Sigmoid colon (tissue), 7 donors: Measurements from ENCODE around the gene FUOM. TPM values are rescaled to one million over a fixed set of nuclear protein-coding genes. Genes with fewer than 3 reads are reported as not detected.

Source experiments
- DNase-seq: peaks from one replicate; pipeline ENCODE4 v3.0.0-alpha.2; 2019
- H3K27ac ChIP-seq, 4 donors: fragments of 200-600 bp; sonication (generic); one replicate each; pipeline ENCODE4 v1.5.1; 2016 to 2019; ENCODE audit warnings: mild to moderate bottlenecking in 1 of 4
- H3K27me3 ChIP-seq, 3 donors: fragments of 200-600 bp; sonication (generic); one replicate each; pipeline ENCODE4 v1.5.1; 2019; ENCODE audit warnings: mild to moderate bottlenecking in 1 of 3
- H3K36me3 ChIP-seq, 4 donors: fragments of 200-600 bp; sonication (generic); one replicate each; pipeline ENCODE4 v1.5.1; 2016 to 2019
- H3K4me1 ChIP-seq, 4 donors: fragments of 200-600 bp; sonication (generic); one replicate each; pipeline ENCODE4 v1.5.1; 2017 to 2019
- H3K4me3 ChIP-seq, 4 donors: fragments of 200-600 bp; sonication (generic); one replicate each; pipeline ENCODE4 v1.5.1; 2017 to 2019; ENCODE audit warnings: mild to moderate bottlenecking in 2 of 4, moderate library complexity in 1 of 4
- H3K9me3 ChIP-seq, 4 donors: fragments of 200-600 bp in 3 of 4; sonication (generic) in 3 of 4; one replicate each; pipeline versions ENCODE4 v1.5.1 to v1.6.1; 2013 to 2019
- EP300 ChIP-seq, 4 donors: sonication (generic); formaldehyde crosslinking; IDR thresholded peaks; one replicate each; pipeline ENCODE4 v1.6.1; 2017; ENCODE audit warnings: antibody characterized with exemption in 4 of 4
- POLR2A ChIP-seq, 2 donors: fragments of 450-650 bp; IDR thresholded peaks; one replicate each; pipeline ENCODE4 v1.6.1; 2016; ENCODE audit warnings: antibody characterized with exemption in 2 of 2, mild to moderate bottlenecking in 2 of 2, moderate library complexity in 2 of 2
- POLR2AphosphoS5 ChIP-seq, 4 donors: sonication (generic); formaldehyde crosslinking; IDR thresholded peaks; one replicate each; pipeline ENCODE4 v1.6.1; 2017; ENCODE audit warnings: antibody characterized with exemption in 4 of 4
- WGBS, 2 donors: extraction: QIAGEN DNeasy Blood & Tissue Kit; methylation state at CpG; one replicate each; pipeline ENCODE4 v1.1.7; 2013; 5-methylcytosine and 5-hydroxymethylcytosine counted together
- intact Hi-C: fragments of 100-400 bp; cut with DNase I; formaldehyde crosslinking; loops from one replicate; pipeline ENCODE4 v1.15.1; 2023
- polyA plus RNA-seq, 3 donors: library from polyadenylated mRNA; stranded (reverse); fragments of 200-250 nt; gene quantifications; one replicate each; pipeline ENCODE4 v1.2.3, GENCODE V29; 2013
- total RNA-seq, 4 donors: library from RNA; depleted of rRNA; stranded (reverse); fragments of >200 nt; gene quantifications; one replicate each; pipeline ENCODE4 v1.1.0, GENCODE V29; 2016
- TF ChIP-seq, protein P1 (sequence below), 4 experiments: fragments of 450-650 bp in 3 of 4; fragments of 200-600 bp in 1 of 4; IDR thresholded peaks; one replicate each; pipeline ENCODE4 v1.5.1; 2016 to 2019; ENCODE audit warnings: antibody characterized with exemption in 4 of 4, mild to moderate bottlenecking in 3 of 4, moderate library complexity in 2 of 4
- donor health status: healthy with polysubstance abuse.
- donor health status: Bipolar disorder and iron deficiency.
- donor health status: healthy.

The FUOM gene
- total and polyA plus RNA-seq, 7 donors = 8.0 to 98.0 (median 25.7) TPM

DNA sequence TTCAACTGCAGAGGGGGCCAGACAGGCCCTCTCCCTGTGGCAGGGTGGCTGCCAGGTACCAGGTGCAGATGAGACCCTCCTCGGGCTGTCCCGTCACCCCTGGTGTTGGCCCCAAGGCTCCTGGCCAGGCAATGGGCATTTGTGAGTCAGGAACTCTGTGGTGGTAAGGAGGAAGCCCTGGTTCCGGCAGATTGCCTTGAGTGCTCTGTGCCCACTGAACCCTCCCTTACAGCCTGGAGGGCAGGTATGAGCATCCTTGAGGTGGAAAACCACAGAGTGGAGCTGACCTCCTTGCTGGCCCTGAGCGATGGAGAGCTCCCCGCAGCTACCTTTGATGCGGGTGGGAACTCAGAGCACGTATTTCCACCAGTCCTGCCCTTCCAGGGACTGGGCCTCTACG is 23.2 kb upstream of the FUOM start:
- H3K4me3 ChIP-seq = no peak overlapping the region
- H3K4me1 ChIP-seq = peaks cover 0 to 23% (median 17%) of the 10 kb centered on the region in 4 donors
- TF ChIP-seq POLR2A (IDR thresholded peaks at IDR 0.05) (no peak), EP300 (IDR thresholded peaks at IDR 0.05) (no peak), POLR2AphosphoS5 (IDR thresholded peaks at IDR 0.05) (no peak)
- TF ChIP-seq, protein P1, sequence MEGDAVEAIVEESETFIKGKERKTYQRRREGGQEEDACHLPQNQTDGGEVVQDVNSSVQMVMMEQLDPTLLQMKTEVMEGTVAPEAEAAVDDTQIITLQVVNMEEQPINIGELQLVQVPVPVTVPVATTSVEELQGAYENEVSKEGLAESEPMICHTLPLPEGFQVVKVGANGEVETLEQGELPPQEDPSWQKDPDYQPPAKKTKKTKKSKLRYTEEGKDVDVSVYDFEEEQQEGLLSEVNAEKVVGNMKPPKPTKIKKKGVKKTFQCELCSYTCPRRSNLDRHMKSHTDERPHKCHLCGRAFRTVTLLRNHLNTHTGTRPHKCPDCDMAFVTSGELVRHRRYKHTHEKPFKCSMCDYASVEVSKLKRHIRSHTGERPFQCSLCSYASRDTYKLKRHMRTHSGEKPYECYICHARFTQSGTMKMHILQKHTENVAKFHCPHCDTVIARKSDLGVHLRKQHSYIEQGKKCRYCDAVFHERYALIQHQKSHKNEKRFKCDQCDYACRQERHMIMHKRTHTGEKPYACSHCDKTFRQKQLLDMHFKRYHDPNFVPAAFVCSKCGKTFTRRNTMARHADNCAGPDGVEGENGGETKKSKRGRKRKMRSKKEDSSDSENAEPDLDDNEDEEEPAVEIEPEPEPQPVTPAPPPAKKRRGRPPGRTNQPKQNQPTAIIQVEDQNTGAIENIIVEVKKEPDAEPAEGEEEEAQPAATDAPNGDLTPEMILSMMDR (IDR thresholded peaks at IDR 0.05) = no peak
- H3K9me3 ChIP-seq = no peaks in the 10 kb centered on the region
- intact Hi-C loops = no loop called here
- peaks cover 0 to 22% (median 0%) of the 10 kb centered on the region in 4 donors for H3K36me3 ChIP-seq
- no peak for DNase-seq
- H3K27me3 ChIP-seq = no peaks in the 10 kb centered on the region
- no peak overlapping the region for H3K27ac ChIP-seq
- 66 to 94% methylated on average over 8 of the region's 8 CpGs for WGBS, 2 donors

DNA sequence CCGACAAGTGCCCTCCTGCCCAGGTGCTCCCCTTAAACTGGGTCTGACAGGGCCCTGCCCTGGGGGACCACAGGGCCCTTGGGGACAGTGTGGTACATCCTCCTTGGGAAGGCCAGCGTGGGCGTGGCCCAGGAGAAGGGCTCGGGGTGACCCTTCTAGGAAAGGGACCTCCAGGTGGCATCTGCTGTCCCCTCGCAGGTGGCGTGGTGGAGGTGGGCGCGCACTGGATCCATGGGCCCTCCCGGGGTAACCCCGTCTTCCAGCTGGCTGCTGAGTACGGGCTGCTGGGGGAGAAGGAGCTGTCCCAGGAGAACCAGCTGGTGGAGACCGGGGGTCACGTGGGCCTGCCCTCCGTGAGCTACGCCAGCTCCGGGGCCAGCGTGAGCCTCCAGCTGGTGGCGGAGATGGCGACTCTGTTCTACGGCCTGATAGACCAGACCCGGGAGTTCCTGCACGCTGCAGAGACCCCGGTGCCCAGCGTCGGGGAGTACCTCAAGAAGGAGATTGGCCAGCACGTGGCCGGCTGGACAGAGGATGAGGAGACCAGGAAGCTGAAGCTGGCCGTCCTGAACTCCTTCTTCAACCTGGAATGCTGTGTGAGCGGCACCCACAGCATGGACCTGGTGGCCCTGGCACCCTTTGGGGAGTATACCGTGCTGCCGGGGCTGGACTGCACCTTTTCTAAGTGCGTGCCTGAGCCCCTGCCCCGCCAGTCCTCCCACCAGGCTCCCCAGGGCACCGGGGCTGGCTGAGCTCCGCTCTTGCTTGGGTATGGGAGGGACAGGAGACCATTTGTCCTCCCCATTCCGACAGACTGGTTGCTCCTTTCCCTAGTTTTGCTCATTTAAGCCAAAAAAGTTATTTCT is 22.2 kb upstream of the FUOM start:
- H3K9me3 ChIP-seq = no peaks in the 10 kb centered on the region

GRCh38 chr10:133379152-133379800 is 21.5 kb upstream of the FUOM start, which contains the start of gene PAOX:
Gene PAOX, plus strand, starts transcription at chr10:133379262. Its CDS starts 55 bp downstream, at chr10:133379317.
- DNase-seq = peak; percentile 88
- Histone ChIP-seq H3K27me3 (no peaks in the 10 kb centered on the region), H3K36me3 (peaks cover 0 to 16% (median 0%) of the 10 kb centered on the region in 4 donors), H3K4me3 (peak within 1 kb of the TSS; percentile 64 to 98 (median 80)), H3K27ac (peak within 1 kb of the TSS; percentile 83 to 93 (median 86)), H3K4me1 (peaks cover 0 to 25% (median 19%) of the 10 kb centered on the region in 4 donors), H3K9me3 (no peaks in the 10 kb centered on the region)
- intact Hi-C loops = loop anchor here (2.0 to 5.0 kb wide), 3 partner anchors 14 to 117 kb away; no protein-coding TSS in a partner anchor
- 3 to 4% methylated on average over 67 to 69 of the region's 78 CpGs for WGBS, 2 donors
- TF ChIP-seq, protein P1 (IDR thresholded peaks at IDR 0.05) = no peak
- peak in 2 of 4 donors; percentile 28 to 77 for TF ChIP-seq POLR2AphosphoS5 (IDR thresholded peaks at IDR 0.05)

More for the DNA sequence above, 22.2 kb upstream of the FUOM start:
- H3K36me3 ChIP-seq = peaks cover 0 to 22% (median 0%) of the 10 kb centered on the region in 4 donors
- H3K4me3 ChIP-seq = peak overlapping the region; percentile 61 to 98 (median 80)
- no peak for TF ChIP-seq EP300 (IDR thresholded peaks at IDR 0.05)
- TF ChIP-seq, protein P1 (IDR thresholded peaks at IDR 0.05) = no peak
- TF ChIP-seq POLR2AphosphoS5 (IDR thresholded peaks at IDR 0.05) = no peak
- no peak for TF ChIP-seq POLR2A (IDR thresholded peaks at IDR 0.05)
- DNase-seq = no peak
- 92% methylated on average over 36 of the region's 36 CpGs for WGBS, 2 donors
- peak overlapping the region; percentile 78 to 86 (median 82) for H3K27ac ChIP-seq
- no peaks in the 10 kb centered on the region for H3K27me3 ChIP-seq
- H3K4me1 ChIP-seq = peaks cover 0 to 23% (median 17%) of the 10 kb centered on the region in 4 donors
- intact Hi-C loops = loop anchor here (2.0 to 5.0 kb wide), 3 partner anchors 13 to 118 kb away; no protein-coding TSS in a partner anchor

- H3K9me3 ChIP-seq = no peaks in the 10 kb centered on the region
- peak overlapping the region; percentile 64 to 98 (median 80) for H3K4me3 ChIP-seq
- H3K27me3 ChIP-seq = no peaks in the 10 kb centered on the region
- peak overlapping the region; percentile 83 to 93 (median 86) for H3K27ac ChIP-seq
- H3K4me1 ChIP-seq = peaks cover 0 to 32% (median 24%) of the 10 kb centered on the region in 4 donors
- intact Hi-C loops = loop anchor here (2.0 to 5.0 kb wide), 3 partner anchors 14 to 116 kb away; no protein-coding TSS in a partner anchor
- 0 to 1% methylated on average over 83 to 84 of the region's 90 CpGs for WGBS, 2 donors
- peak; percentile 81 for DNase-seq
- H3K36me3 ChIP-seq = peaks cover 0 to 10% (median 0%) of the 10 kb centered on the region in 4 donors
- TF ChIP-seq EP300 (IDR thresholded peaks at IDR 0.05) (no peak), POLR2A (IDR thresholded peaks at IDR 0.05) (peak in 1 of 2 donors; percentile 34), POLR2AphosphoS5 (IDR thresholded peaks at IDR 0.05) (peak in 3 of 4 donors; percentile 4 to 78 (median 72))
These were observed 20.7 kb upstream of the FUOM start for GRCh38 chr10:133378251-133379096.
